GM18868 (cell line): Measurements from ENCODE around the gene APBB3.
A peak's percentile ranks its signal among the peaks of the same experiment; 100 is the strongest.

Source experiments
- ATAC-seq: cut with Tn5 transposase; IDR thresholded peaks from one replicate; pipeline ENCODE4 v1.9.1; 2021; ENCODE audit warnings: mild to moderate bottlenecking, moderate library complexity; ENCODE audit not compliant: unreplicated experiment

The APBB3 gene

GRCh38 chr5:140555747-140556312 is 8.6 kb downstream of the APBB3 start:
- ATAC-seq, result no peak

GRCh38 chr5:140554454-140554853 is 9.9 kb downstream of the APBB3 start:
- ATAC-seq, result no peak

- no peak for ATAC-seq
These were observed 10.7 kb downstream of the APBB3 start for GRCh38 chr5:140553657-140554056.

GRCh38 chr5:140551872-140552271 is 12.5 kb downstream of the APBB3 start:
- ATAC-seq, result no peak

- no peak for ATAC-seq
These were observed 14.0 kb downstream of the APBB3 start for GRCh38 chr5:140550147-140551079.

- ATAC-seq, result no peak
These were observed 14.9 kb downstream of the APBB3 start for GRCh38 chr5:140549237-140550144.

- no peak for ATAC-seq
These were observed 15.6 kb downstream of the APBB3 start for GRCh38 chr5:140548791-140549190.

- ATAC-seq, result peak; percentile 2
These were observed 16.1 kb downstream of the APBB3 start for GRCh38 chr5:140548300-140548688.

- peak; percentile 99 for ATAC-seq
These were observed 16.7 kb downstream of the APBB3 start, which contains the start of gene EIF4EBP3 for GRCh38 chr5:140547508-140548299. Gene EIF4EBP3 (plus strand): TSS chr5:140547662. CDS start chr5:140547738, 76 bp downstream.

- no peak for ATAC-seq
These were observed 17.4 kb downstream of the APBB3 start for GRCh38 chr5:140546851-140547507.

GRCh38 chr5:140545606-140546005 is 18.8 kb downstream of the APBB3 start:
- no peak for ATAC-seq

- no peak for ATAC-seq
These were observed 19.4 kb downstream of the APBB3 start for GRCh38 chr5:140544986-140545385.

- ATAC-seq, result no peak
These were observed 21.4 kb downstream of the APBB3 start for GRCh38 chr5:140542972-140543371.

- no peak for ATAC-seq
These were observed 24.2 kb downstream of the APBB3 start for GRCh38 chr5:140540227-140540626.

- no peak for ATAC-seq
These were observed 40.4 kb downstream of the APBB3 start for GRCh38 chr5:140524003-140524402.

GRCh38 chr5:140513124-140513523 is 51.3 kb downstream of the APBB3 start:
- no peak for ATAC-seq

GRCh38 chr5:140509898-140510297 is 54.5 kb downstream of the APBB3 start:
- no peak for ATAC-seq
